Measurements from ENCODE around the gene TACC2.

TACC2 gene

GRCh38 chr10:122164815-122165483, 176.0 kb downstream of the TACC2 start:
- no peak for DNase-seq (ENCODE audit: low read depth in 2 of 2)

GRCh38 chr10:122165484-122166276, 176.7 kb downstream of the TACC2 start:
- DNase-seq (ENCODE audit: low read depth in 2 of 2) = no peak

- DNase-seq (ENCODE audit: low read depth in 2 of 2) = no peak
Measured at GRCh38 chr10:122168101-122168500, 179.1 kb downstream of the TACC2 start.

GRCh38 chr10:122168598-122169394, 179.8 kb downstream of the TACC2 start:
- DNase-seq (ENCODE audit: low read depth in 2 of 2) = no peak

- no peak for DNase-seq (ENCODE audit: low read depth in 2 of 2)
Measured at GRCh38 chr10:122170802-122171201, 181.8 kb downstream of the TACC2 start.

- DNase-seq (ENCODE audit: low read depth in 2 of 2) = no peak
Measured at GRCh38 chr10:122171302-122172075, 182.5 kb downstream of the TACC2 start.

GRCh38 chr10:122172361-122173008, 183.5 kb downstream of the TACC2 start:
- no peak for DNase-seq (ENCODE audit: low read depth in 2 of 2)

GRCh38 chr10:122173337-122173736, 184.4 kb downstream of the TACC2 start:
- DNase-seq (ENCODE audit: low read depth in 2 of 2) = no peak

- DNase-seq (ENCODE audit: low read depth in 2 of 2) = no peak
Measured at GRCh38 chr10:122173766-122174435, 184.9 kb downstream of the TACC2 start.

- no peak for DNase-seq (ENCODE audit: low read depth in 2 of 2)
Measured at GRCh38 chr10:122176232-122177213, 187.6 kb downstream of the TACC2 start.

GRCh38 chr10:122178655-122179054, 189.7 kb downstream of the TACC2 start:
- DNase-seq (ENCODE audit: low read depth in 2 of 2) = no peak

- no peak for DNase-seq (ENCODE audit: low read depth in 2 of 2)
Measured at GRCh38 chr10:122181041-122181732, 192.2 kb downstream of the TACC2 start.

- DNase-seq (ENCODE audit: low read depth in 2 of 2) = no peak
Measured at GRCh38 chr10:122181876-122182275, 192.9 kb downstream of the TACC2 start.

- DNase-seq (ENCODE audit: low read depth in 2 of 2) = no peak
Measured at GRCh38 chr10:122182308-122182707, 193.3 kb downstream of the TACC2 start.

GRCh38 chr10:122184254-122184653, 195.3 kb downstream of the TACC2 start:
- DNase-seq (ENCODE audit: low read depth in 2 of 2) = no peak

- no peak for DNase-seq (ENCODE audit: low read depth in 2 of 2)
Measured at GRCh38 chr10:122185643-122186042, 196.7 kb downstream of the TACC2 start.

GRCh38 chr10:122186816-122187810, 198.2 kb downstream of the TACC2 start:
- DNase-seq (ENCODE audit: low read depth in 2 of 2) = no peak

GRCh38 chr10:122188706-122189105, 199.7 kb downstream of the TACC2 start:
- no peak for DNase-seq (ENCODE audit: low read depth in 2 of 2)

Measured in stimulated activated CD8-positive, alpha-beta memory T cell treated with anti-CD3 and anti-CD28 coated beads, Interleukin-2, amount 100 ng/mL, for 48 hours (primary cell).